ENCODE measurements around the gene CASK.
A peak's percentile ranks its signal among the peaks of the same experiment; 100 is the strongest.

The CASK gene

DNA sequence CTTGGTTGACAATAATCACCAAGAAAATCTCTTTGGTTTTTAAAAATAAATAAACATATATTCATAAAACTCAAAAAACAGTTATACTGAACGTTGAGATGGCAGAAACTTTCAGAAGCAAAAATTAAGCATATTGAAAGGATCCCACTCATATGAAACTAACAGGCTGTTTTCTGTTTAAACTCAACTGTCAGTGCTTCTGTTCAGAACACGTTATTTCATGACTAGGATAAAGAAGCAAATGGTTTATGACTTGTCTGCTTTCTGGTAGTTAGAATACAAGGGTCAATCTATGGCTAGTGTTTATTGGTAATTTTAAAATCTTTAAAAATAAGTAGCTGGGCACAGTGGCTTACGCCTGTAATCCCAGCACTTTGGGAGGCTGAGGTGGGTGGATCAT is 195.2 kb downstream of the CASK start:
- Histone ChIP-seq H3K4me3 (ENCODE audit: low read depth in 1 of 2, low read length in 1 of 2) (no peak overlapping the region), H3K4me1 (ENCODE audit: control insufficient read depth in 1 of 2, insufficient read depth in 1 of 2, low read depth in 1 of 2, low read length in 1 of 2) (peaks cover 13 to 15% of the 10 kb centered on the region in 2 experiments), H3K9me3 (no peaks in the 10 kb centered on the region), H3K27ac (no peak overlapping the region), H3K27me3 (no peaks in the 10 kb centered on the region), H3K36me3 (no peaks in the 10 kb centered on the region)
- TF ChIP-seq, protein P1, sequence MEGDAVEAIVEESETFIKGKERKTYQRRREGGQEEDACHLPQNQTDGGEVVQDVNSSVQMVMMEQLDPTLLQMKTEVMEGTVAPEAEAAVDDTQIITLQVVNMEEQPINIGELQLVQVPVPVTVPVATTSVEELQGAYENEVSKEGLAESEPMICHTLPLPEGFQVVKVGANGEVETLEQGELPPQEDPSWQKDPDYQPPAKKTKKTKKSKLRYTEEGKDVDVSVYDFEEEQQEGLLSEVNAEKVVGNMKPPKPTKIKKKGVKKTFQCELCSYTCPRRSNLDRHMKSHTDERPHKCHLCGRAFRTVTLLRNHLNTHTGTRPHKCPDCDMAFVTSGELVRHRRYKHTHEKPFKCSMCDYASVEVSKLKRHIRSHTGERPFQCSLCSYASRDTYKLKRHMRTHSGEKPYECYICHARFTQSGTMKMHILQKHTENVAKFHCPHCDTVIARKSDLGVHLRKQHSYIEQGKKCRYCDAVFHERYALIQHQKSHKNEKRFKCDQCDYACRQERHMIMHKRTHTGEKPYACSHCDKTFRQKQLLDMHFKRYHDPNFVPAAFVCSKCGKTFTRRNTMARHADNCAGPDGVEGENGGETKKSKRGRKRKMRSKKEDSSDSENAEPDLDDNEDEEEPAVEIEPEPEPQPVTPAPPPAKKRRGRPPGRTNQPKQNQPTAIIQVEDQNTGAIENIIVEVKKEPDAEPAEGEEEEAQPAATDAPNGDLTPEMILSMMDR (IDR thresholded peaks at IDR 0.05): no peak

DNA sequence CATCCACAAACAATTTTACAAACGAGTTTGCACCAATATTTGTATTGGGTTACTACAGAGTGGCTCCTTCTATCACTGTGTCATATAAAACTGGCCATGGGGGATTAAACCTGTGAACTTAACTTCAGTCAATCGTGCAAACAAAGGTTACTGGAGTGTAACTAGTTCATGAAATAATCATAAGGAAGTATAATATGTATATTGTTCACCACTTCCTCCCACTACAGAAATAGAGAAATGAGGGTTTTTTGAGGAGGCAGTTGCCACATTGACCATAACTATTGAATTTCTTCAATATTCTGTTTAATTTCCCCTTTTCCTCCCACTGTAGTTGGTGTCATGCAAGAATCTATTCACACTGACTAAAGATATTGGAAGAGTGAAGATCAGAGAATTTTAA is 199.5 kb downstream of the CASK start, which contains the start of gene GPR82:
GPR82 (plus strand) TSS at position 356 of the 400 bp plus-strand sequence. CDS start 2,846 bp downstream, outside the sequence.
- Histone ChIP-seq H3K27me3 (no peaks in the 10 kb centered on the region), H3K36me3 (no peaks in the 10 kb centered on the region), H3K27ac (peak within 1 kb of the TSS; percentile 39), H3K4me1 (ENCODE audit: control insufficient read depth in 1 of 2, insufficient read depth in 1 of 2, low read depth in 1 of 2, low read length in 1 of 2) (peaks cover 49 to 51% of the 10 kb centered on the region in 2 experiments), H3K9me3 (no peaks in the 10 kb centered on the region), H3K4me3 (ENCODE audit: low read depth in 1 of 2, low read length in 1 of 2) (no peak within 1 kb of the TSS)
- TF ChIP-seq, protein P1 (IDR thresholded peaks at IDR 0.05): no peak

DNA sequence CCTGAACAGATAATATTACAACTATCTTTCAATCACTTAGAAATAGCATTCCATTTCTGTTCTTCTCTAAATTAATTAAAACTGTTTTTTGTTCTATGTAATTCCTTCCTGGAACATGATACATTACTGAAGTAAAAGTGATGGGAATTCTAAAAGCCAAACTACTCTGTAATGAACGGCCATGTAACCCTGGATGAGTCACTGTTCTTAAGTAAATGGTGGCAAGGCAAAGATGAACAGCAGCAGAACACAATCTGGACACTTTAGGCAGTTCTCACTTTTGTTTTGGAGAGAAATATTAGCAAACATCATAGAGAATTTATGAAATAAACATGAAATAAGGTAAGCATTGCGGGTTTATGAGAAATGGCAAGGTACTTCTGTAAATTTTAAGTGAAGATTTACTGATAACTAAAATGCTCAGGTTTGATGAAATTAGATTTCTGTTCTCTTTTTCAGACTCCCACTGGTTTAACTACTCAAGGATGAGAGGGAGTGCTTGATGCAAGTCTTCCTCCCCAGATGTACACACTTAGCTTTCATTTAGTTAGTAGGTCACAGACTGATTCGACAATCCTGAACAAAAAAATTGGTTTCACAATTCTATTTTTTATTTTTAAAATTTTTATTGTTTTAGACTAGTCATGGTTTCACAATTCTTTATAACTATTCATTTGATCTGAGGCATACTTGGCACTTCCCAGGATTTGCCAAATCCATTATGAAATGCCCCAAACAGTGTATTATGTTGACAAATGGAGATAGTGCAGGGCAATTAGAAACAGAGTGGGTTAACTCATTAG is 200.3 kb downstream of the CASK start:
- TF ChIP-seq, protein P1 (IDR thresholded peaks at IDR 0.05): no peak
- Histone ChIP-seq H3K4me1 (ENCODE audit: control insufficient read depth in 1 of 2, insufficient read depth in 1 of 2, low read depth in 1 of 2, low read length in 1 of 2) (peaks cover 51 to 53% of the 10 kb centered on the region in 2 experiments), H3K36me3 (no peaks in the 10 kb centered on the region), H3K27me3 (no peaks in the 10 kb centered on the region), H3K27ac (peak overlapping the region; percentile 39), H3K9me3 (no peaks in the 10 kb centered on the region), H3K4me3 (ENCODE audit: low read depth in 1 of 2, low read length in 1 of 2) (no peak overlapping the region)

DNA sequence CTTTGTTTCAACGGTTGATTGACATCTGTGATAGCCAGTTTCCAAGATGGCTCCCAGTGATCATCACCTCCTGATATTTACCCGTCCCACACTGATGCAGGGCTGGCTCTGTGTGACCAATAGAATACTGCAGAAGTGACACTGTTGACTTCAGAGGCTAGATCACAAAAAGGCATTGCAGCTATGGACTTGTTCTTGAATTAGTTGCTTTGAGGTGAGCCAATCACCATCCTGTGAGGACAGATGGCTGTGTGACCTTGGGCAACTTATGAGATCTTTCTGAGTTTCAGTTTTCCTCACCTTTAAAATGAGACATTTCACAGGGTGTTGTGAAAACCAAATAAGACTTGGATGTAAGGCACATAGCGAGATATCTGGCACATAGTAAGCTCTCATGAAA is 201.1 kb downstream of the CASK start:
- no peak overlapping the region for H3K4me3 ChIP-seq (ENCODE audit: low read depth in 1 of 2, low read length in 1 of 2)
- peaks cover 51 to 53% of the 10 kb centered on the region in 2 experiments for H3K4me1 ChIP-seq (ENCODE audit: control insufficient read depth in 1 of 2, insufficient read depth in 1 of 2, low read depth in 1 of 2, low read length in 1 of 2)
- H3K27ac ChIP-seq: no peak overlapping the region
- no peaks in the 10 kb centered on the region for H3K9me3 ChIP-seq
- H3K27me3 ChIP-seq: no peaks in the 10 kb centered on the region
- TF ChIP-seq, protein P1 (IDR thresholded peaks at IDR 0.05): no peak
- H3K36me3 ChIP-seq: no peaks in the 10 kb centered on the region

DNA sequence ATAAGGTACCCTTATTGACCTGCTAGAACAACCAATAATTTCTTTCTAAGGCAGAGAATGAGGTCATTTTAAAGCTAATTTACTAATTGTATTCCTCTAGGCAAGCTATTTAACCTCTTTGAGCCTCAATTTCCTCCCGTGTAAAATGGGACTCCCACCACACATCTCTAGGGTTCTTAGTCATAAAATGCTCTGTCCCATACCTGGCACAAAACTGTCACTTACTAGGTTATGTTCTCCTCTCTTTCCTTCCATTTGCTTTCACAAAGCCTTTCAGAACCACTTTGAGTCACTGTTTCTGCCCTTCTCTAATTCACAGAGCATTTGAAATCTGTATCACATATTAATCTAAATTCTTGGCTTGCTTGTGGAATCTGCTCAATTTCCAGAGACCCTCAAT is 201.8 kb downstream of the CASK start:
- H3K4me3 ChIP-seq (ENCODE audit: low read depth in 1 of 2, low read length in 1 of 2): no peak overlapping the region

More for the DNA sequence above, 201.8 kb downstream of the CASK start:
- H3K9me3 ChIP-seq: no peaks in the 10 kb centered on the region
- H3K4me1 ChIP-seq (ENCODE audit: control insufficient read depth in 1 of 2, insufficient read depth in 1 of 2, low read depth in 1 of 2, low read length in 1 of 2): peaks cover 51 to 54% of the 10 kb centered on the region in 2 experiments
- H3K36me3 ChIP-seq: no peaks in the 10 kb centered on the region
- H3K27ac ChIP-seq: no peak overlapping the region
- no peaks in the 10 kb centered on the region for H3K27me3 ChIP-seq
- TF ChIP-seq, protein P1 (IDR thresholded peaks at IDR 0.05): no peak

Data from neutrophil (primary cell).